ENCODE measurements around the gene RASA2.
"Not testable (repeated sequence)": the region's sequence is repeated elsewhere in the genome, so short reads cannot be mapped to it uniquely, and the experiment has no call there.

RASA2 gene

GRCh38 chr3:141462176-141462859 is 24.5 kb upstream of the RASA2 start:
- Histone ChIP-seq H3K9me3 (ENCODE audit: control insufficient read depth, low read depth, low read length) (no peaks in the 10 kb centered on the region), H3K27ac (ENCODE audit: low read length) (no peak overlapping the region)

GRCh38 chr3:141465221-141465620 is 21.6 kb upstream of the RASA2 start:
- Histone ChIP-seq H3K9me3 (ENCODE audit: control insufficient read depth, low read depth, low read length) (no peaks in the 10 kb centered on the region), H3K27me3 (ENCODE audit: control insufficient read depth, insufficient read depth, low read length) (no peaks in the 10 kb centered on the region), H3K9ac (ENCODE audit: low read length) (no peak overlapping the region), H3K4me1 (ENCODE audit: control insufficient read depth, low read depth, low read length) (no peaks in the 10 kb centered on the region), H3K36me3 (ENCODE audit: control insufficient read depth, low read depth, low read length) (no peaks in the 10 kb centered on the region), H3K4me3 (ENCODE audit: low read length) (no peak overlapping the region), H3K27ac (ENCODE audit: low read length) (no peak overlapping the region)

More at GRCh38 chr3:141462176-141462859, 24.5 kb upstream of the RASA2 start:
- H3K9ac ChIP-seq (ENCODE audit: low read length) = no peak overlapping the region
- no peaks in the 10 kb centered on the region for H3K36me3 ChIP-seq (ENCODE audit: control insufficient read depth, low read depth, low read length)
- no peaks in the 10 kb centered on the region for H3K27me3 ChIP-seq (ENCODE audit: control insufficient read depth, insufficient read depth, low read length)
- no peaks in the 10 kb centered on the region for H3K4me1 ChIP-seq (ENCODE audit: control insufficient read depth, low read depth, low read length)
- H3K4me3 ChIP-seq (ENCODE audit: low read length) = no peak overlapping the region

DNA sequence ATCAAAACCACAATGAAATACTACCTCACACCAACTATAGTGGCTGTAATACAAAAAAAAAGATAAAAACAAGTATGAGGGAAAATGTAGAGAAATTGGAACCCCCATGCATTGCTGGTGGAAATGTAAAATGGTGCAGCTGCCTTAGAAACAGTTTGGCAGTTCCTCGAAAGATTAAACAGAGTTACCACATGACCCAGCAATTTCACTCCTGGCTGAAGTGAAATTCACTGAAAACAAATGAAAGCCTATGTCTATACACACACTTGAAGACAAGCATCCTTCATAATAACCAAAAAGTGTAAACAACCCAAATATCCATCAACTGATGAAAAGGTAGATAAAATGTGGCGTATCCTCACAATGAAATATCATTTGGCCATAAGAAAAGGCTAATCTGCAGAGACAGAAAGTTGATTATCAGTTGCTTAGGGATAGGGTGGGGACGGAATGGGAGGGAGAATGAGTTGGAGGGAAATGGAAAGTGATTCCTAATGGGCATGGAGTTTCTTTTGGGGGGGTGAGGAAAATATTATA is 20.1 kb upstream of the RASA2 start:
- Histone ChIP-seq H3K9me3 (ENCODE audit: control insufficient read depth, low read depth, low read length) (no peaks in the 10 kb centered on the region), H3K27ac (ENCODE audit: low read length) (no peak overlapping the region), H3K4me1 (ENCODE audit: control insufficient read depth, low read depth, low read length) (no peaks in the 10 kb centered on the region)

GRCh38 chr3:141469720-141470119 is 17.1 kb upstream of the RASA2 start:
- H3K4me1 ChIP-seq (ENCODE audit: control insufficient read depth, low read depth, low read length) = no peaks in the 10 kb centered on the region
- no peaks in the 10 kb centered on the region for H3K27me3 ChIP-seq (ENCODE audit: control insufficient read depth, insufficient read depth, low read length)
- H3K9me3 ChIP-seq (ENCODE audit: control insufficient read depth, low read depth, low read length) = no peaks in the 10 kb centered on the region
- H3K27ac ChIP-seq (ENCODE audit: low read length) = no peak overlapping the region
- no peaks in the 10 kb centered on the region for H3K36me3 ChIP-seq (ENCODE audit: control insufficient read depth, low read depth, low read length)
- H3K4me3 ChIP-seq (ENCODE audit: low read length) = no peak overlapping the region
- H3K9ac ChIP-seq (ENCODE audit: low read length) = no peak overlapping the region

More for the DNA sequence above, 20.1 kb upstream of the RASA2 start:
- no peaks in the 10 kb centered on the region for H3K27me3 ChIP-seq (ENCODE audit: control insufficient read depth, insufficient read depth, low read length)
- no peak overlapping the region for H3K4me3 ChIP-seq (ENCODE audit: low read length)
- H3K9ac ChIP-seq (ENCODE audit: low read length) = no peak overlapping the region
- no peaks in the 10 kb centered on the region for H3K36me3 ChIP-seq (ENCODE audit: control insufficient read depth, low read depth, low read length)

DNA sequence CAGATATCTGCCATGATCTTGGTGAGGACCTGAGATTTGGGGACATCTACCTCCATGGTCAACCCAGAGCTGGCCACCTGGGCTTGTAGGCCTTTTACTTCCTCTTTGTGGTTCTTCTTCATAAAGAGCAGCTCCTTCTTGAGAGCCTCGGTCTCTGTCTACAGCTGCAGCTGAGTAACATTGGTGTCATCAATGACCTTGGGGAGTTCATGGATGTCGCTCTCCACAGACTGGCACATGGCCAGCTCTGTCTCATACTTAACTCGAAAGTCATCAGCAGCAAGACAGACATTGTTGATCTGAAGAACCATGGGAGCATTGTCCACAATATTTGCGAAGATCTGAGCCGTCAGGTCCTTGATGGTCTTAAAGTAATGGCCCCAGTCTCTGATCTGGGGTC is 15.7 kb upstream of the RASA2 start:
- Histone ChIP-seq H3K4me3 (ENCODE audit: low read length) (no peak overlapping the region), H3K27ac (ENCODE audit: low read length) (no peak overlapping the region), H3K4me1 (ENCODE audit: control insufficient read depth, low read depth, low read length) (no peaks in the 10 kb centered on the region), H3K9ac (ENCODE audit: low read length) (no peak overlapping the region), H3K36me3 (ENCODE audit: control insufficient read depth, low read depth, low read length) (no peaks in the 10 kb centered on the region), H3K27me3 (ENCODE audit: control insufficient read depth, insufficient read depth, low read length) (no peaks in the 10 kb centered on the region), H3K9me3 (ENCODE audit: control insufficient read depth, low read depth, low read length) (no peaks in the 10 kb centered on the region)

DNA sequence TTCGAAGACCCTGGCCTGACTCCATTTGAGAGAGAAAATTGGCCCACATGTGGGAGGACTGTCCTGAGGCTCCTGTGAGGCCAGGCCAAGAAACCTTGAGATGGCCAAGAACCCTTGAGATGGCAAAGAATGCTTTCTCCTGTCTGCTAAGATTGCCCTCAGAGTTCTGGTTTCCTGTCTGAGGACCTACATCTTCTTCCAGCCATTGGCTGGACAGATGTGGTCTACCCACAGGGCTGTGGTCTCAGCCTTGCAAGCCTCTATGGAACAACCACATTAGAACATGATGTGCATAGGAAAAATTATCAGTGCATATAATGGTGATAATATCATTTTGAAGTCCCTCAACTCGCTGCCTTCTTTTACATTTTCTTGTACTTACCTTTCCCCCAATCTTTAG is 10.8 kb upstream of the RASA2 start:
- Histone ChIP-seq H3K9me3 (ENCODE audit: control insufficient read depth, low read depth, low read length) (no peaks in the 10 kb centered on the region), H3K36me3 (ENCODE audit: control insufficient read depth, low read depth, low read length) (no peaks in the 10 kb centered on the region), H3K4me1 (ENCODE audit: control insufficient read depth, low read depth, low read length) (no peaks in the 10 kb centered on the region), H3K9ac (ENCODE audit: low read length) (no peak overlapping the region), H3K4me3 (ENCODE audit: low read length) (no peak overlapping the region), H3K27ac (ENCODE audit: low read length) (no peak overlapping the region), H3K27me3 (ENCODE audit: control insufficient read depth, insufficient read depth, low read length) (no peaks in the 10 kb centered on the region)

GRCh38 chr3:141477224-141477623 is 9.6 kb upstream of the RASA2 start:
- Histone ChIP-seq H3K27me3 (ENCODE audit: control insufficient read depth, insufficient read depth, low read length) (no peaks in the 10 kb centered on the region), H3K9ac (ENCODE audit: low read length) (no peak overlapping the region)

DNA sequence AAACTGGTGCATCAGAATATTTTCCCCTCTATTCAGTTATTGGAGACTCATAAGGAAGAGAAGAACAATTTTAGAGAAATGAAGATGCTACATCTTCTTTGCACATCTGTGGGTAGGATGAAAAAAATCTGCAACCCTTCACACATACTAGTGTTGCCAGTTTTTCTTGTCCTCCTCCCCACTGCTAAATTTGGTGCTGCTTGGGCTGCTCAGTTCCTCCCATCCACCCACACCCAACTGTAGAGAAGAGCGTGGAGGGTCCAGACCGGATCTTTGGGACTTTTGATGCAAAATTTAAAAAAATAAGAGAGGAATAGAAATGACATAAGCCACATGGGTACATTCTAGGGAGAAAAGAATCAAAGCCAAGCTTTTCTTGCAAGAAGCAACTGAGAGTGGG is 8.7 kb upstream of the RASA2 start:
- no peaks in the 10 kb centered on the region for H3K9me3 ChIP-seq (ENCODE audit: control insufficient read depth, low read depth, low read length)
- H3K9ac ChIP-seq (ENCODE audit: low read length) = no peak overlapping the region
- no peaks in the 10 kb centered on the region for H3K36me3 ChIP-seq (ENCODE audit: control insufficient read depth, low read depth, low read length)
- H3K27ac ChIP-seq (ENCODE audit: low read length) = no peak overlapping the region
- no peaks in the 10 kb centered on the region for H3K27me3 ChIP-seq (ENCODE audit: control insufficient read depth, insufficient read depth, low read length)
- H3K4me3 ChIP-seq (ENCODE audit: low read length) = no peak overlapping the region
- H3K4me1 ChIP-seq (ENCODE audit: control insufficient read depth, low read depth, low read length) = no peaks in the 10 kb centered on the region

More at GRCh38 chr3:141477224-141477623, 9.6 kb upstream of the RASA2 start:
- H3K27ac ChIP-seq (ENCODE audit: low read length) = no peak overlapping the region
- H3K4me1 ChIP-seq (ENCODE audit: control insufficient read depth, low read depth, low read length) = no peaks in the 10 kb centered on the region
- H3K4me3 ChIP-seq (ENCODE audit: low read length) = no peak overlapping the region
- H3K9me3 ChIP-seq (ENCODE audit: control insufficient read depth, low read depth, low read length) = no peaks in the 10 kb centered on the region
- no peaks in the 10 kb centered on the region for H3K36me3 ChIP-seq (ENCODE audit: control insufficient read depth, low read depth, low read length)

GRCh38 chr3:141478840-141479239 is 8.0 kb upstream of the RASA2 start:
- H3K4me3 ChIP-seq (ENCODE audit: low read length); H3K27ac ChIP-seq (ENCODE audit: low read length); H3K27me3 ChIP-seq (ENCODE audit: control insufficient read depth, insufficient read depth, low read length); H3K9me3 ChIP-seq (ENCODE audit: control insufficient read depth, low read depth, low read length); H3K36me3 ChIP-seq (ENCODE audit: control insufficient read depth, low read depth, low read length); H3K4me1 ChIP-seq (ENCODE audit: control insufficient read depth, low read depth, low read length); H3K9ac ChIP-seq (ENCODE audit: low read length): not testable (repeated sequence)

- Histone ChIP-seq H3K36me3 (ENCODE audit: control insufficient read depth, low read depth, low read length) (no peaks in the 10 kb centered on the region), H3K4me1 (ENCODE audit: control insufficient read depth, low read depth, low read length) (peaks cover 9% of the 10 kb centered on the region), H3K9me3 (ENCODE audit: control insufficient read depth, low read depth, low read length) (no peaks in the 10 kb centered on the region), H3K9ac (ENCODE audit: low read length) (no peak overlapping the region), H3K4me3 (ENCODE audit: low read length) (no peak overlapping the region), H3K27me3 (ENCODE audit: control insufficient read depth, insufficient read depth, low read length) (no peaks in the 10 kb centered on the region), H3K27ac (ENCODE audit: low read length) (no peak overlapping the region)
Observed at GRCh38 chr3:141482245-141482922, 4.4 kb upstream of the RASA2 start.

DNA sequence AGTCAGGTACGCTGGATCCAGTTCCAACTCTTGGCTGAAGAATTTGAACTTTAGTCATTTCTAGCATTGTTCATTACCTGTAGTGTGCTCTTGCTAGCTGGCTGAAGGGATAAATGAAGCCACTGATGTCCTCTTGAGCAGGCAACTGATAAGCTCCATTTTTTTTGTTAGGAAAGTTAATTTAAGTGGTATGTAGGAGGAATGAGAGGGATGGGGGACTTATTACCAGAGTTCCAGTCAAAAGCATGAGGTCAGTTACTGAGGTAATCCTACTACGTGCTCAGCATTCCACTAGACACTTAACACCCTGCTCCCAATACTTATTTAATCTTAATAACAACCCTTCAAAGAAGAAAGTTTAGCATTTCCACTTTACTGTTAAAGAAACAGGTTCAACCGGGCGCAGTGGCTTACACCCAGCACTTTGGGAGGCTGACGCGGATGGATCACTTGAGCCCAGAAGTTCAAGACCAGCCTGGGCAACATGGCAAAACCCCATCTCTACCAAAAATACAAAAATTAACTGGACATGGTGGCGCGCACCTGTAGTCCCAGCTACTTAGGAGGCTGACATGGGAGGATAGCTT is 2.0 kb upstream of the RASA2 start:
- Histone ChIP-seq H3K9ac (ENCODE audit: low read length) (no peak overlapping the region), H3K9me3 (ENCODE audit: control insufficient read depth, low read depth, low read length) (no peaks in the 10 kb centered on the region), H3K27ac (ENCODE audit: low read length) (no peak overlapping the region), H3K4me1 (ENCODE audit: control insufficient read depth, low read depth, low read length) (peaks cover 28% of the 10 kb centered on the region), H3K4me3 (ENCODE audit: low read length) (no peak overlapping the region), H3K27me3 (ENCODE audit: control insufficient read depth, insufficient read depth, low read length) (no peaks in the 10 kb centered on the region), H3K36me3 (ENCODE audit: control insufficient read depth, low read depth, low read length) (no peaks in the 10 kb centered on the region)
